Amniotic stem cell (primary cell): ENCODE results near the gene ADSL.

Source experiments
- DNase-seq: peaks from one replicate; lab custom pipeline; 2025; lab: John Stamatoyannopoulos, UW

ADSL gene

GRCh38 chr22:40405178-40406062 lies 59.1 kb downstream of the ADSL start:
- DNase-seq: no peak

DNA sequence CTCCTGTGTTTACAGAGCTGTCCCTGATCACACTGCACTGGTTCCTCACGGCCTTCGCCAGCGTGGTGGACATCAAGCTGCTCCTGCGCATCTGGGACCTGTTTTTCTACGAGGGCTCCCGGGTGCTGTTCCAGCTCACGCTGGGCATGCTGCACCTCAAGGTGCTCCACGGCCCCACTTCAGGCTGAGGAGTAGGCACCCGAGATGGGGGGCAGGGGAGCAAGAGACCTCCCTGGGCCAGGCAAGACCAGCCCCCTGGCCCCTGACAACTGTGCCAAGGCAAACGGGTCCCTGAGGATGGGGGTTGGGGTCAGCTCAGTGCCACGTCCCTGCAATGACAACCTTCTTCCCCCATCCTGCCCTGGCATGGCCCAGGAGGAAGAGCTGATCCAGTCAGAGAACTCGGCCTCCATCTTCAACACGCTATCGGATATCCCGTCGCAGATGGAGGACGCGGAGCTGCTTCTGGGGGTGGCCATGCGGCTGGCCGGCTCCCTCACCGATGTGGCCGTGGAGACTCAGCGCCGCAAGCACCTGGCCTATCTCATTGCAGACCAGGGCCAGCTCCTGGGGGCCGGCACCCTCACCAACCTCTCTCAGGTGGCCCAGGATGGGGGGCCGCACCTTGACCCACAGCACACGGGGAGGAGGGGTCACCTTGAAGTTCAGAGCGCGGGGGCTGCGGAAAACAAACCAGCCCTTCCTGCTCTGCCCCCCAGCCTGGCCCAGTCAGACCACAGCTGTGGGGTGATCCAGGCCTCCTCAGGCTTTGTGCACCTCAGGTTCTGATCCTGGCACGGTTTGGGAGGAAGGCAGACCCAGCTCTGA lies 60.0 kb downstream of the ADSL start:
- no peak for DNase-seq

DNA sequence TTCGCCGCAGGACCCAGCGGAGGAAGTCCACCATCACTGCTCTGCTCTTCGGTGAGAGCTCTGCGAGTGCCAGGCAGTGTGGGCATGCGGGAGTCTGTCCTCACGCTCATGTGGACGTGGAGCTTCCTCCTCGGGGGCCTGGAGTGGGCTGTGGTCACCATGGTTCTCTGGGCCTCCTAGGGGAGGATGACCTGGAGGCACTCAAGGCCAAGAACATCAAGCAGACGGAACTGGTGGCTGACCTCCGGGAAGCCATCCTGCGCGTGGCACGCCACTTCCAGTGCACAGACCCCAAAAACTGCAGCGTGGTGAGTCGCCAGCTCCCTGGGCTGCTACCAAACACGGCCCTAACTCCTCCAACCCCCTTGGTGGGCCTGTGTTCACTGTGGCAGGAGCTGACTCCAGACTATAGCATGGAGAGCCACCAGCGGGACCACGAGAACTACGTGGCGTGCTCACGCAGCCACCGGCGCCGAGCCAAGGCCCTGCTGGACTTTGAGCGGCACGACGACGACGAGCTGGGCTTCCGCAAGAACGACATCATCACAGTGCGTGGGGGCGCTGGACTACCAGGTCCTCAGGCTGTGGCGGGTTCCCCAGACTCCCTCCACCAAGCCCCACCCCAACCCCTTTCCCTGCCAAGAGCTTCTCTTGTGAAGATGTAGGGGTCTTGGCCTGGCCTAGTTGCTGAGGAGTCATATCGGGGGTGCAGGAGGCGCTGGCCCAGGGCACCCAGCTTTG lies 60.9 kb downstream of the ADSL start:
- no peak for DNase-seq

DNA sequence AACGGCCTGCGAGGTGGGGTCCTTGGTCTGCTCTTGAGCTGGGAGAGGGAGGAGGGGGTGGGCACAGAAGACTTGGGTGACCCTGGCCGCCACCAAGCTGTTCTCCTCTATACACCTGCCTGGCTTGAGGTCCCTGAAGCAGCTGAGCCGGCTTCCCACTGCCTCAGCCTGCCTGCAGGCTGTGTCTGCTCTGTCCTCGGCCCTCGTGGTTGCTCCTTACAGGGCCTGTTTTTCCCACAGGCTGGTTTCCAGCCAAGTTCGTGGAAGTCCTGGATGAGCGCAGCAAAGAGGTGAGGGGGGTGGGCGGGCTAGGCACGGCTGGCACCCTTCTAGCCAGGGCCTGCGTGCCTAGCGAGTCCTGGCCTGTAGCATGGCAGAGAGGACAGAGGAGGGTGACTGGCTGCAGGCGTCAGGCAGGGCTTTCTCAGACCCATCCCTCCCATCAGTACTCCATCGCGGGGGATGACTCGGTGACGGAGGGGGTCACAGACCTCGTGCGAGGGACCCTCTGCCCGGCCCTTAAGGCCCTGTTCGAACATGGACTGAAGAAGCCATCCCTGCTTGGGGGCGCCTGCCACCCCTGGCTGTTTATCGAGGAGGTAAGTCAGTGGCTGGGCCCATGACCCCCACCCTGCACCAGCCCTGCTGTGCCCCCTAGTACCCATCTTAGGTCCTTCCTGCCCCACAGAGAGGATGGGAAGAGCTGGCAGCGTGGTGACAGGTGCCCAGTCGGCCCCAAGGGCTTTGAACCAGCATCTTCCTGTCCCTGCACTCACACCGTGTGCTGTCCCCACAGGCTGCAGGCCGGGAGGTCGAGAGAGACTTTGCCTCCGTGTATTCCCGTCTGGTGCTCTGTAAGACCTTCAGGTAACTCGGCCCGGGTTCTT lies 61.8 kb downstream of the ADSL start:
- no peak for DNase-seq

- no peak for DNase-seq
These were observed 62.7 kb downstream of the ADSL start for GRCh38 chr22:40408718-40409612.

GRCh38 chr22:40409613-40410113 lies 63.4 kb downstream of the ADSL start:
- DNase-seq: no peak

- DNase-seq: no peak
These were observed 64.0 kb downstream of the ADSL start for GRCh38 chr22:40410272-40410671.

- no peak for DNase-seq
These were observed 64.6 kb downstream of the ADSL start for GRCh38 chr22:40410731-40411505.

- DNase-seq: no peak
These were observed 65.2 kb downstream of the ADSL start for GRCh38 chr22:40411506-40411861.

- no peak for DNase-seq
These were observed 66.1 kb downstream of the ADSL start for GRCh38 chr22:40412441-40412840.

DNA sequence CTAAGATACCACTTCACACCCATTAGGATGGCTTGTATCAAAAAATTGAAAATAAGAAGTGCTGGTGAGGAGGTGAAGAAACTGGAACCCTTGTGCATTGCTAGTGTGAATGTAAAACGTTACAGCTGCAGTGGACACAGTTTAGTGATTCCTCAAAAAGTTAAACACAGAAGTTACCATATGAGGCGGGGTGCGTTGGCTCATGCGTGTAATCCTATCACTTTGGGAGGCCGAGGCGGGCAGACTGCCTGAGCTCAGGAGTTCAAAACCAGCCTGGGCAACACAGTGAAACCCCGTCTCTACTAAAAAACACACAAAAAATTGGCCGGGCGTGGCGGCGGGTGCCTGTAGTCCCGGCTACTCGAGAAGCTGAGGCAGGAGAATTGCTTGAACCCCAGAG lies 67.6 kb downstream of the ADSL start:
- DNase-seq: no peak

DNA sequence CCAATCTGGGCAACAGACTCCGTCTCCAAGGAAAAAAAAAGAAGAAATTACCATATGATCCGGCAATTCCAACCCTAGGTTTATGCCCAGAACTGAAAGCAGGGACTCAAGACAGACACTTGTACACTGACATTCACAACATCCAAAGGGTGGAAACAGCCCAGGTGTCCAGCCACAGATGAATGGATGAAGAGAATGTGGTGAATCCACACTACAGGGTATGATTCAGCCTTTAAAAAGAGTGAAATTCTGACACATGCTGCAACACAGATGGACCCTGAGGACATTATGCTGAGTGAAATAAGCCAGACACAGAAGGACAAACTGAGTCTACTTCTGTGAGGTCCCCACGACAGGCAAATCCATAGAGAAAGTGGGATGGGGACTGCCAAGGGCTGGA lies 68.0 kb downstream of the ADSL start:
- DNase-seq: no peak

GRCh38 chr22:40414838-40415505 lies 68.7 kb downstream of the ADSL start:
- no peak for DNase-seq

DNA sequence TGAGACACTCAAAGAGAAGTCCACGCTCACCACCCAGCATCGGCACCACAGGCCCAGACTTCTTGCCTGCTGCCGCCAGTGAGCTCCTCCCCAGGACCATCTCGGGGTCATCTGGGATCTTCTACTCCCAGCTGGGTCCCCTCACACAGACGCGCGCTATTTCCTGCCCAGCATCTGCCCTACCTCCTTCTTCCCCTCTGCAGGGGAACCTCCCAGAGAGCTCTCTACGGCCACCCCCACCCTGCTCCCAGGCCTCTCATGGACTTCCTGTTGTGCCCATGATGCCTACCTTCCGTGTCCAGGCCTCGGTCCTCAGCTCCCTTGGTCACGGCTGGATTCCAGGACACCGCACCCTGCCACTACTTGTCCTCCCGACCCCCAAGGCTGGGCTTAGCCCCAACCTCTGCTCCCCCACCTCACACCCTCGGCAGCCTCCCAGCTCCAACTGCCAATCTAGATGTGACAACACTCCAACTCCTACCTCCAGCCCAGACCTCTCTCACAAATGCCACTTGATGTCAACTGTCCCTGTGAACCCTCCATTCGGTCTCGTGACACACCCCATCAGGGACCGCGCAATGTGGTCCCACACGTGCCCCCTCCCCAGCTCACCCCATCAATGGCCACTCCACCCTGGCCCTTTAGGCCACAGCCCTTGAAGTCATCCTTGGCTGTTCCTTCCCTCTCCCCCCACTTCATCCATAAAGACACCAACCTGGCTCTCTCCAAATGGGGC lies 69.4 kb downstream of the ADSL start:
- no peak for DNase-seq

DNA sequence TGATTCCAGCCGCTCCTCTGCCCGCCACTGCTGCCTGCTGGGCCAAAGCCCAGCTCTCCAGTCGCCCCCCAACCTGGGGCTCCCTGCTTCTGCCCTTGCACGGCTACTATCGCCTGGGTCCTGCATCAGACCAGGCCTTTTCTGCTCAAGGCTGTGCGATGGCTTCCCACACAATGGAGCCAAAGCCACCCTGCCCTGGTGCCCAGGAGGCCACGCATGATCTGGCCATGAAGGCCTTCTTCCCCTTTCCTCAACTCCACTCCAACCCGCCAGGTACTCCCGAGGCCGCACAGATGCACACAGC lies 69.9 kb downstream of the ADSL start:
- DNase-seq: no peak

DNA sequence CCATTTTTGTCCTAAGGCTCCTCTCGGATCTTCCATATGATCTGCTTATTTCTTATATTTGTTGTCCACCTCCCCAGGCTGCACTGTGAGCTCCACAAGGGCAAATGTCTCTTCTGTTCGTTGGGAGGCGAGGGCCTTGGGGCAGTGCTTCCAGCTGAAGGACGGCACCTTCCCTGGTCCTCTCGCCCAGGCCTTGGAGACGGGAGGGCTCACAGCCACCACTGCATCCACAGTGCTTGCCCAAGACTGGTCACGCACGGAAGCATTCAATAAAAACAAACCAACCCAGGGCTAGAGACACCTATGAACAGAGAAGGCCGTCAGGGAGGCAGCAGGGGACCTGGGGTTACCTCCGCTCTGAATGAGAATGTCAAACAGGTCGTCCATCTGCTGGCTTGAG lies 70.3 kb downstream of the ADSL start:
- DNase-seq: no peak

DNA sequence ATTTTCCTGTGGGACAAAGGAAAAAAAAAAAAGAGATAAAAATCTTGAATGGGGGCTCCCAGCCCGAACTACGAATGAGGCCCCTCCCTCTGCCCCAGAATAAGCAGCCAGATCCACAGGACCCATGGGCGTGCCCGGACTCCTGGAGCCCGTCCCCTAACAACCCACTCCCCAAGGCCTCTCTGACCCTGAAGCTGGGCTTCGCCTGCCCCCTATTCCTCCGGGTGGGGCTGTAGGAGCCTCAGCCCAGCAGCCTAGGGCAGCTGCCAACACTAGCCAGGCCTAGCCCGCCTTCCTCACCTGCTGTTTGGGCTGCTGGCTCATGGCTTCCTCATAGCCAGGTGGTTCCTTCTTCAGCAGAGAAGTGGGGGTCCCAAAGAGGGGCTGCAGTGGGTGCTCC lies 70.7 kb downstream of the ADSL start:
- no peak for DNase-seq

GRCh38 chr22:40417881-40418280 lies 71.6 kb downstream of the ADSL start:
- DNase-seq: no peak
